ENCODE data around the gene SAPCD2.
A peak's percentile ranks its signal among the peaks of the same experiment; 100 is the strongest.
"Not testable (repeated sequence)": the region's sequence is repeated elsewhere in the genome, so short reads cannot be mapped to it uniquely, and the experiment has no call there.

SAPCD2 gene, protein sequence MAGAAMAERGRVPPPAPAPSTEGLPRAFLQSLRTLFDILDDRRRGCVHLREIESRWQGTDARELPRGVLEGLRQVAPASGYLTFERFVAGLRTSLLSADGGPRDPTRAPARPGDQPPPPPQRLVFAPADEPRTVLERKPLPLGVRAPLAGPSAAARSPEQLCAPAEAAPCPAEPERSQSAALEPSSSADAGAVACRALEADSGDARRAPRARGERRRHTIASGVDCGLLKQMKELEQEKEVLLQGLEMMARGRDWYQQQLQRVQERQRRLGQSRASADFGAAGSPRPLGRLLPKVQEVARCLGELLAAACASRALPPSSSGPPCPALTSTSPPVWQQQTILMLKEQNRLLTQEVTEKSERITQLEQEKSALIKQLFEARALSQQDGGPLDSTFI

GRCh38 chr9:137070201-137070905 is at the start of gene SAPCD2:
Gene SAPCD2 (minus strand): TSS chr9:137070557. CDS start chr9:137070460, 97 bp downstream.
- DNase-seq (ENCODE audit: low spot score): peak; percentile 86

DNA sequence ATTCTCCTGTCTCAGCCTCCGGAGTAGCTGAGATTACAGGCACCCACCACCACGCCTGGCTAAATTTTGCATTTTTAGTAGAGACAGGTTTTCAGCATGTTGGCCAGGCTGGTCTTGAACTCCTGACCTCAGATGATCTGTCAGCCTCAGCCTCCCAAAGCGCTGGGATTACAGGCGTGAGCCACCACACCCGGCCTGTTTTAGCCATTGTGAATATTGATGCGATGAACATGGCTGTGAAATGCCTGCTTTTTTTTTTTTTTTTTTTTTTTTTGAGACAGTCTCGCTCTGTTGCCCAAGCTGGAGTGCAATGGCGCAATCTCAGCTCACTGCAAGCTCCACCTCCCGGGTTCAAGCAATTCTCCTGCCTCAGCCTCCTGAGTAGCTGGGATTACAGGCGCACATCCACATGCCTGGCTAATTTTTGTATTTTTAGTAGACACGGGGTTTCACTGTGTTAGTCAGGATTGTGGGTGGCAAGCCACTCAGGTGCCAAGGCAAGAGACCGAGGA is 47.8 kb upstream of the SAPCD2 start:
- not testable (repeated sequence) for DNase-seq (ENCODE audit: low spot score)

GRCh38 chr9:137117269-137117731 is 46.9 kb upstream of the SAPCD2 start:
- DNase-seq (ENCODE audit: low spot score): no peak

- DNase-seq (ENCODE audit: low spot score): no peak
Measured at GRCh38 chr9:137116728-137117127, 46.4 kb upstream of the SAPCD2 start.

DNA sequence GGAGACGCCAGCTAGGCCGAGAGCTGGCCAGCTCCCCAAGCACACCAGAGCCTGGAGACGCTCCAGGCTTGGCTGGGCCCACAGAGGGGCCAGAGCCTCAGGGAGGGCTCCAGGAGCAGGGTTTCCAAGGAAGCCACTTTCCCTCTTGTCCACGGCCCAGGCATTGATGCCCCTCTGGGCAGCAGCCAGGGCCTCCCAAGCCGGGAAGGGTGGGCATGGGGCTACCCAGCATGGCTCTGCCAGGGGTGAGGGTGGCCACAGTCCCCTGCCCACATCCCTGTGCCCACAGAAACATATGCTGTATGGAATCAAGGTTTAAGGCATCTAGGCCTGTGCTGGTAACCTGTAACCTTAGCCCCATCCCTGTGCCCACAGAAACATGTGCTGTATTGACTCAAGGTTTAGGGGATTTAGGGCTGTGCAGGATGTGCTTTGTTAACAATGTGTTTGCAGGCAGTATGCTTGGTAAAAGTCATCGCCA is 45.7 kb upstream of the SAPCD2 start:
- DNase-seq (ENCODE audit: low spot score): no peak

DNA sequence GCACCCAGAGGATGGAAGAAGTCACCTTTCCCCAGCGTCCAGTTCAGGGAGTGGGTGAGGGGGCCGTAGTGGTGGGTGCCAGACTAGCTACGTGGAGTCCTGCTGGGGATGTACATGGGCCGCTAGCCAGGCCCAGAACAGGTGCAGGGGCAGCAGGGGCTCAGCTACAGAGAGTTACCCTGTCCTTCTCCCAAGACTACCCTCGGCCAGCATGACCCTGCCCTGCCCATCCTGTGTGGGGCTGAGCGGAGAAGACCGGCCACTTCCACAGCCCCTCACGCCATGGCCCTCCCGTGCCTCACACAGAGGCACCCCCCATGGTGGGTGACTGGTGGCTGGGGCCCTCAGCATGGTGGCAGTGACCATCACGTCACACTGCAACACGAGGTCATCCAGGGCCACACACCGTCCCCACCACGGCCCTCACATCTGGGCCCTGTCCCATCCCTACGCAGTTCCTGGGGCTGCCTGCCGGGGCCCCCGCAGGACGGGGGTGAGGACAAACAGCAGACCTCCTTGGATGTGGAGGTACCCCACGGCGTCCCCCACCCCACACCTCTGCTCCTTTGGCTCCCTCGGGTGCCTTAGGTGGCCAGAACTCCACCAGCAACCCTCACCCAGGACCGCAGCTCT is 45.2 kb upstream of the SAPCD2 start:
- DNase-seq (ENCODE audit: low spot score): no peak

- no peak for DNase-seq (ENCODE audit: low spot score)
Measured at GRCh38 chr9:137114613-137115393, 44.4 kb upstream of the SAPCD2 start, which contains the start of gene DPP7. Gene DPP7 (minus strand): TSS chr9:137114733. CDS start chr9:137114713, 20 bp downstream.

GRCh38 chr9:137114220-137114612 is 43.9 kb upstream of the SAPCD2 start:
- DNase-seq (ENCODE audit: low spot score): no peak

DNA sequence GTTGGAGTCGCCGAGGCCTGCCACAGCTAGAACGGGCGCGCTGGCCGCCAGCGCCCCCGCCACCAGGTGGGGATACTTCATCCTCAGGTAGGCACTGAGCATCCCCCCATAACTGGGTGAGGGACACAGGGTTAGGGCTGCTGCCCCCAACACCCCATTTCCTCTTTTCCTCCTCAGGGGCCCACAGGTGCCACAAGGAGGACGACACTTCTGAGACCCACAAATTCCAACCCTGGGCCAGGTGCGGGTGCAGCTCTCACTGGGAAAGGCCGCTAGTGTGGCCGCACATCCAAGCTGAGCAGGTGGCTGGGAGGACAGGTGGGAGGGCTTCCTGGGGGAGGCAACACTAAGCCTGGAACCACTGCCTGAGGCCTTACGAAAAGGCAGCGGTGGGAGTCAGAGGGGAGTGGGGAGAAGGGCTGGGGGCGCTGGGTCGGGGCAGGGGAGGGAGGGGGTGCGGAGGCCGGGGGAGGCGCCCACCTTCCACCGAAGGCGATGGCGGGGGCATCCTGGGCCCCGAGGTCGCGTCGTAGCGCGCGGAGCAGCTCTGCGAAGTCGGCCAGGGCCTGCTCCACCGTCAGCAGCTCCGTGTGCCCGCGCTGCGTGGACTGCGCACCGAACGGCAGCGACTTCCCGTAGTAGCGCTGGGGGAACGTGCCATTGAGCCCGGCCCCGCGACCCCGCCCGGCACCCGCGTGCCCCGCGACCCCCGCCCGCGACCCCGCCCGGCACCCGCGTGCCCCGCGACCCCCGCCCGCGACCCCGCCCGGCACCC is 43.2 kb upstream of the SAPCD2 start:
- DNase-seq (ENCODE audit: low spot score): no peak

DNA sequence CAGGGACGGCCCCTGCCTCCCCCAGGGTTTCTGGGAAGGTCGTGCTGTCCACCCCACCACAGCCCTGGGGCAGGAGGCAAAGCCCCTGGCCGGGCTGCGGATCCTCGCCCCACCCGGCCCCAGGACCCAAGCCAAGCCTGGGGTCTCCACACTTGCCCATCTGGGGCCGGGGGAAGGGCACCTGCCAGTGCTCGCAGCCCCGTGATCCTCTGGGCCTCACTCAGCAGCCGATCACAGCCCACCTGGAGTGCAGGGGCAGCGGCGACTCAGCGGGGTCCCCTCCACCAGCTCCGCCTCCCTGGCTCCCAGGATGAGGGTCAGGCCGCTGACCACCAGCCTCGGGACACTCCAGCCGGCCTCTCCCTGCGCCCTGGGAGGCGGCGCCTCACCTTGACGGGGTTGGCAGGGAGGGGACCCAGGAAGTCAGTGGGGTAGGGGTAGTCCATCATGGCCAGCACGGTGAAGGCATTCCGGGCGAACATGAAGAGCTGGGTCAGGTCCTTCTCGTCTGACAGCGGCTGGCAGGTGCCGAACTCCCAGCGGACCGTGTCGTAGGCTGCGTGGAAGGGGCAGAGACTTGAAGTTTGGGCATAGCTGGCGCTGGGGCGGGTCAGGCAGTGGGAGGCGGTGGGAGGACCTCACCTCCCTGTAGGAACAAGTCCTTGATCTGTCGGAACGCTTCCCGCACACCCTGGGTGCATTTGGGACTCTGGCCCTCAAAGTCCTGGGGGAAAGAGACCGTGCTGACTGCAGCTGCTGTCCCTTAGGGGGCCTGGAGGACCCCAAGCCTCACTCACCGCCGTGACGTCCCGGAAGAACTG is 42.4 kb upstream of the SAPCD2 start:
- no peak for DNase-seq (ENCODE audit: low spot score)

- DNase-seq (ENCODE audit: low spot score): no peak
Measured at GRCh38 chr9:137111788-137112563, 41.6 kb upstream of the SAPCD2 start.

DNA sequence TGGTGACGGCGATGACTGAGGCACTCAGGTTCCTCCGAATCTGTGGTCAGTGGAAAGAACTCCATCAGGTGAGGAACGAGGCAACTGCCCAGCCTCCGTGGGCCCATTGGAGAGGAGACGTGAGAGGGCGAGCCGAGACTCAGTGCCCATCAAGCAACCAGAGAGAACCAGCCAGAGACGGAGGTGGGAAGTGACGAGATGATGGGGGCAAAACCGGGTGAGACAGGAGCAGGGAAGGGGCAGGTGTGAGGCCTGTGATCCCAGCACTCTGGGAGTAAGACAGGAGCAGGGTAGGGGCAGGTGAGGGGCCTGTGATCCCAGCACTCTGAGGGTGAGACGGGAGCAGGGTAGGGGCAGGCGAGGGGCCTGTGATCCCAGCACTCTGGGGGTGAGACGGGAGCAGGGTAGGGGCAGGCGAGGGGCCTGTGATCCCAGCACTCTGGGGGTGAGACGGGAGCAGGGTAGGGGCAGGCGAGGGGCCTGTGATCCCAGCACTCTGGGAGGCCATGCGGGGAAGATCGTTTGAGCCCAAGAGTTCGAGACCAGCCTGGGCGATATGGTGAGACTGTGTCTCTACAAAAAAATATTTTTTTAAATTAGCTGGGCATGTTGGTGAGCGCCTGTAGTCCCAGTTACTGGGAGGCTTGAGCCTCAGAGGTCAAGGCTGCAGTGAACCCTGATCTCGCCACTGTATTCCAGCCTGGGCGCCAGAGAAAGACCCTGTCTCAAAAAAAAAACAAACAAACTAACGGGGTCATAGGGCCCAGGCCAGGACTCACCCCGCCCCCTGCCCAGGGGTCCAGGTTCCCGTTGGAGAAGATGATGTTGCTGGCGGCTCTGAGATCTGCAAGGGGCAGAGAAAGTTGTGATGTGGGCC is 40.8 kb upstream of the SAPCD2 start:
- no peak for DNase-seq (ENCODE audit: low spot score)

DNA sequence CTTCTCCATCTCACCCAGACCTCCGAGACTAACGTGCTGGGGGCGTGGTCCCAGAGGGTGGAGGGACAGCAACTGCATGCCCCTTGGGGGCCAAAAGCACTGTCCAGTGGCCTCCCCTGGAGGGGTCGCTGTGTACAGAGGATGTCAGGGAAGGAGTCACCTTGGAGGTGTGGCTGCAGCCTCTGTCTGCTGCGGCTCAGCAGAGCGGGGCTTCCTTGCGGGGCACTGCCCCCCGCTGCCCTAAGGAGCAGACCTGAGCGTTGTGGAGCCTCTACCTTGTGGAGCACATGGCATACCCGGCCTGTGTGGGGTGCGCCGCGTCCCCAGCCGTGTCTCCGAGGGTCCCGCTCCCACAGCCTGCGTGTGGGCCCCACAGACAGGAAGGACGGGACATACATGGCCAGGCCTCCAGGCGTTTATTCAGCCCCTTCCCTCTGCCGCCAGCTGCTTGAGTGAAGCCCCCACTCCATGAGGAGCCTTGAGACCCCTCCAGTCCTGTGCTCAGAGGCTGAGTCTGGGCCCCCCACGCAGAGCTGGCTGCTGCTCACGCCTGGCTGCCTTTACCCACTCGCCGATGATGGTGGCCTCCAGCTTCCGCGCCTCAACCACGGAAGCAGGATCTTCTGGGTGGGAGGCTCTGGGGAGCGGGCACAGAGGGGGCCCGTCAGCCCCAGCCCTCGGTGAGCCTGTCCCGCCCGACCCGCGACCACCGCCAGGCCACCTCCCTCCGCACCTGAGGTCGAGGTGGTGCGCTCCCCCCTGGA is 40.0 kb upstream of the SAPCD2 start:
- no peak for DNase-seq (ENCODE audit: low spot score)

- DNase-seq (ENCODE audit: low spot score): no peak
Measured at GRCh38 chr9:137109250-137110146, 39.1 kb upstream of the SAPCD2 start.

GRCh38 chr9:137108608-137109249 is 38.4 kb upstream of the SAPCD2 start:
- no peak for DNase-seq (ENCODE audit: low spot score)

DNA sequence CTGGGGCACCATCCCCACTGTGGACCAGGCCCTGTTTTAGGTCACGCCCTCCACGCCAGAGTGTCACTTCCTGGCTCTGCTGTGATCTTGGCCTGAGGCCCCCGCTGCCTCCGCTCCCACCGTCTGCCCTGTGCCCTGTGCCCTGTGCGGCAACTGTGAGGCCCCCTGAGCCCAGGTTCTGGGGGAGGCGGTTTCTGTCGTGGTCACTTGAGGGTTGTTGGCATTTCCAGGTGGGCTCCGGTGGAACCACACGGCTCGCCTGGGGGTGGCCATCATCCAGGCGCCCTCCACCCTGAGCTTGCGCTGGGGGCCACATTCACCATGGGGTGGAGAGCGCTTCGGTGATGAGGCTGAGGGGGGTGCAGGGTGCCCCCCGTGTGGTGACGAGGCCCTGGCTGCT is 37.6 kb upstream of the SAPCD2 start:
- DNase-seq (ENCODE audit: low spot score): no peak
